Measurements from ENCODE around the gene AAK1. TPM values are rescaled to one million over a fixed set of nuclear protein-coding genes. Genes with fewer than 3 reads are reported as not detected.
"Not testable (repeated sequence)": the region's sequence is repeated elsewhere in the genome, so short reads cannot be mapped to it uniquely, and the experiment has no call there.

The AAK1 gene
- polyA plus RNA-seq, 1 donor, result 11.9 TPM

DNA sequence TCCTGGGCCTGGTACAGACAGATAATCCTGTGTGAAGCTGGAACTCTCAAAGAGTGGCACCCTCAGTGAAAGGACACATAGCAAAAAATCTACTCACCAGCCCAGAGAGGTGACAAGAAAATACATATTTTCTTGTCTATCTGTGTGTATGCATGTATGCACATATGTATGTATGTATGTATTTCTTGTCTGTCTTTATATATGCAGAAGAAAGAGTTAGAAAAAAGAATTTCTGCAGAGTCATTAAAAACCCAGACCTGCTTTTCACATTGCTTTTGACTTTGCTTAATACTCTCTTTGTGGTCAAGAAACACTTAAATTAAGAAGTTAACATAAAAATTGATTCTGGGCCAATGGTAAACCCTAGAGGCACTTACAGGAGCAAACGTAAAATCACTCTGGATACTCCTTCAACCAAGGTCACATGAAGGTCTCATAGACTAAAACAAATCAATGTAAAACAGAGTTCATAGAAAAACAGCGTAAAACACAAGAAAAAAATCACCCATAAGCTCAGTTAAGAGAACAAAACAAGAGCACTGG, 16.5 kb upstream of the AAK1 start:
- DNase-seq (ENCODE audit: low read depth), result no peak

DNA sequence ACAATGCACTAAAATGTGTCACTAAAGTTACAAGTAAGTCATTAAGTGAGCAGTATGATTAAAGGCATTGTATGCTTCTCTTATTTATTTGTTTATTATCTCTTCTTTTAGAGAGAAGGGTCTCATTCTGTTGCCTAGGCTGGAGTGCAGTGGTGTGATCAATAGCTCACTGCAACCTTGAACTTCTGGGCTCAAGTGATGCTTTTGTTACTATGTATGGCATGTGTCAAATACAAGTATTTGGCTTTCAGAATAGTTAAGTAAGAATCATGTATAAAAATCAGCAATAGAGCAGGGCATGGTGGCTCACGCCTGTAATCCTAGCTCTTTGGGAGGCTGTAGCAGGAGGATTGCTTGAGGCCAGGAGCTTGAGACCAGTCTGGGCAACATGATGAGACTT, 15.8 kb upstream of the AAK1 start:
- no peak for DNase-seq (ENCODE audit: low read depth)

- DNase-seq (ENCODE audit: low read depth), result no peak
These were observed 8.7 kb upstream of the AAK1 start for GRCh38 chr2:69652206-69652605.

DNA sequence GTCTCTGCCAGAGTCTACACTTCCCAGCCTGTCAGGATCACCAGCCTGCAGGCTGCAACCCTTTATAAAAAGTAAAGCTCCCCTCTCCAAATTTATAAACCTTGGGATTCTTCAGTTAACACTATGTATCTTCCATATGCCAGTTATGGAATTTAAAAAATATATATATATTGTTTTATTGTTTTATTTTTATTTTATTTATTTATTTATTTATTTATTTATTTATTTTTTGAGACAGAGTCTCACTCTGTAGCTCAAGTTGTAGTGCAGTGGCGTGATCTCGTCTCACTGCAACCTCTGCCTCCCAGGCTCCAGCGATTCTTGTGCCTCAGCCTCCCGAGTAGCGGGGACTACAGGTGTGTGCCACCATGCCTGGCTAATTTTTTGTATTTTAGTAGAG, 3.7 kb upstream of the AAK1 start:
- DNase-seq (ENCODE audit: low read depth), result not testable (repeated sequence)

- DNase-seq (ENCODE audit: low read depth), result no peak
These were observed 3.2 kb upstream of the AAK1 start for GRCh38 chr2:69646714-69647113.

- DNase-seq (ENCODE audit: low read depth), result no peak
These were observed 2.4 kb upstream of the AAK1 start for GRCh38 chr2:69645921-69646320.

GRCh38 chr2:69645031-69645431, 1.5 kb upstream of the AAK1 start:
- no peak for DNase-seq (ENCODE audit: low read depth)

DNA sequence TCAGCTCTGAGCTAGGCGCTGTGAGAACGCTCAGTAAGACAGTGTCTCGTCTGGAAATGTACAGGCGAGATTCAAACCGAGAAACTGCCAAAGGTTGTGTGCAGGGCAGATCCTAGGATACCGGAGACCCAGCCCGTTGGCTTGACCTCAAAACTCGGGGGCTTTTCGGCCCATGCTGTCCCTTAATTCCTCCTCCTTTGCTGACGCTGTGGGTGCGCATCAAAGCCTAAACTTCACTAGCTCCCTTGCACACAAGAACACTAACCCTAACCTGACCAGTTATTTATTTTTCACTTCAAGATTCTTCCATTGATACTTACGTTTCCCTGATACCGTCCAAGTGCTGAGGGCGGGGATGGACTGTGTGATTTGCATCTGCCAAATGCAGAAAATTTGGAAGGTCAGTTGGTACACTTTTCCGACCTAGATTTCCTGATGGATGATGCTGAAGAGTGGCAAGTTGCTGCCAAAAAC, 1.0 kb upstream of the AAK1 start:
- no peak for DNase-seq (ENCODE audit: low read depth)

DNA sequence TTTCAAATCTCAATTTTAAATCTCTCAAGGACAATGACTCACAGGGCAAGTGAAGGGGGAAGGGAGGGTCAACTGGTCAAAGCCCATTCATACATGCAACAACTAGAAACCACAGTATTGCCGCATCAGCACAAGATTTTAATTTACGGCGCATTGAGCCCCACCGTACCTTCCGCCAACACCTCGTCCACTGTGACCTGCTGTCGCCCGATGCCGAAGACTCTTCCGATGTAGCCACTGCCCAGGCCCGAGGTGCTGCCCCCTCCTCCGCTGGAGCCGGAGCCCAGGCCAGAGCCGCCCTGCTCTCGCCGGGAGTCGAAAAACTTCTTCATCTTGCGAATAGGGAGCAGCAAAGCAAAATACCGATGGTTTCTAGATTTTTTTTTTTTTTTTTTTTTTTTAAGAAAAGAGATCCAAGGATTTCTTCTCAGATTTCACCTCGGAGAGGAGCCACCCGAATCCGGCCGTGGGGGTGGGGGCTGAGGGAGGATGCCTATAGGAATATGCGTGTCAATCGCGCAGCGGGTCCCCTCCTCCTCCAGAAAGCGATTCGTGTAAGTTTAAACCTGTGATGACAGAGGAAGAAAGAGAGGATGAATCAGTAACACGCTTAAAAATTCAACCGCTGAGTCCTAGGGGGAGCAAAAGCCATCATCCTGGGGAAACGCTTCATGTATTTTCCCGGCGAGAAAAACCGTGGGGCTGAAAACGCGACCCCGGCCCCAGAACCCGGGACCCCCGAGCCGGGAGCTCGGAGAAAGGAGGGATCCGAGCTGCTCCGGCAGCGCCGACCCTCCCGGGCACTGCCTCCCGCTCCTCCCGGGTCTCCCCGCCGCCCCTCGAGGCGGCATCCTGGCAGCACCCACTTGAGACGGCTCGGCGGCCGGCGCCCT, 584 bp downstream of the AAK1 start:
- DNase-seq (ENCODE audit: low read depth), result no peak

DNA sequence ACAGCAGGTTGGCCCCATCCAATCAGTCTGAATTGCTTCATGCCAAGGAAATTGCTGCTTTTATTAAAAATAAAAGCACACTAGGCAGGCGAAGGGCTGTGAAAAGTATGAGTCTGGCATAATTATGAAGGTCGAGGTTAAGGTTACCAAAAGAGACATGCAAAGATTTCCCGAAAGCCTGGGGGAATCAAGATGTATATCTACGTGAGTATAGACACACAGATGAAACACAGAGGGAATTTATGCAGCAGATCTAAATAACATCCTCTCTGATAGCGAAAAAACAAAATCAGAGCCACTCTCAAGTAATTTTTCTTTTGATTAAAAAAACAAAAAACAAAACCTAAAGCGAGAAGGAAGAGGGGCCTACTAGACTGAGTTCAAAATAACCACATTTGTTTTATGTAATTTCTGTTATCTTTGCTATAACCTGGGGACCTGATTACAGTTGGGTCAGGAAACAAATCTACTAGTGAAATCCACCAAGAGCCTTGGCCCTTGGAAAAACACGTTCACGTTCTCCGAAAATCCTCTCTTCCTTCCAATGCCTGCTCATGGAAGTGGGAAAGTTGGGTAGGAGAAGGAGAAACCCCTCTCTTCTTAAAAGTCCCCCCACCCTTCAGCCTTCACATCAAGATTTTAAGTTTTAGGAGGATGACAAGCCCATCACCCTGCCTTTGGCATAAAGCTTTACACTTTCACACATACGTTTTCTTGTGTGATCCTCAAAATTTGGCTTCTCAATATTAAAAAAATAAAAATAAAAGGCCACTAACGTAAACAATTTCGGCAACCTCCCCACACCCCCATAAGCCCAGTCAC, 1.4 kb downstream of the AAK1 start:
- no peak for DNase-seq (ENCODE audit: low read depth)

DNA sequence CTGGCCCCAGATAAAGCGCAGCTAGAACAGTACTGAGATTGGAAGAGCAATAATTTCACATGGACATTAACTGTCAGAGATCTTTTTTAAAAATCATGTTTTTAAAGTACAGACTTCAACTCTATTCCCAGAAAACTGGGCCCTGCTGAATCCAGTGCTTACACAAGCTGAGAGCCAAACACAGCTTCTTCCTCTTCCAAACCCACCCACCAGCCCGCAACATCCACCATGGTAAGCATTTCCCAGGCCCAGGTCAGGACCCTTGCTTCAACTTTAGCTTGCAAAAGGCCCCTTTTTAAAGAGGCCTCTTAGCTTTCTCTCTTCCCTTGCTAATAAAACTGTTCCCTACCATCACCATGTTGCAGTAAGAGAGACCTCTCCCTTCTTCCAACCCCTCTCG, 2.1 kb downstream of the AAK1 start:
- DNase-seq (ENCODE audit: low read depth), result no peak

DNA sequence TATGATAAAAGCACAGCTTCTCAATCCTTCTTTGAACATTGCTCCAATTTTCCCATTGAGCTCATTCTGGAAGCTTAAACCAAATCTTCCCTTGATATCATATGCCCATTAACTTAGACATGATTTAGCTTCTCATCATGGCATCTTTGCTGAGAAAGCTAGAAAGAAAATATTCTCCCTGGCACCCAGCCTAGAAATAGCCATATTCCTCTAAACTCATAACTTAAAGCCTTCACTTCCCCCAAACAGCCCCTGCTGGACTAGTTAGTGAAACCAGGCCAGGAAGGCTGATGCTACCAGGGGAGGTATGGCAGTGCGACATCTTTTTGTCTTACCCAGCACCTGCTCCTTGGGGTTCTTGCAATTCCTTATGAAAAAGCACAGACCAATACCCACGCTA, 4.3 kb downstream of the AAK1 start:
- DNase-seq (ENCODE audit: low read depth), result no peak

DNA sequence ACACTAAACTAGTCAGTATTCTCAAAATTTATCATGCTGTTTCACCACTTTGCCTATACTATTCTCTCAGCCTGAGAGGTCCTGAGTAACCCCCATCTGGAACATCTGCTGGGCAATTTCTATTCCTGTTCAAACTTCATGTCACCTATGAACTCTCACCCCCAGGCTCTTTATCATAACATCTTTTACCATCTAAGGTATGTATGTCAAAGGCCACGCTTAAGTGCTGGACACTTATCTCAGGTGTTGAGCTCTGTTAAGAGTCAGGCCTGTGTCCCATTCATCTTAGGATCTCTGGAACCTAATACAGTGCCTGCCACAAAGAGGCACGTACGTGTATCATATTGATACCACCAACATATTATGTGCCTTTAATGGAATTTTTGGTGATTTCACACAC, 4.9 kb downstream of the AAK1 start:
- no peak for DNase-seq (ENCODE audit: low read depth)

DNA sequence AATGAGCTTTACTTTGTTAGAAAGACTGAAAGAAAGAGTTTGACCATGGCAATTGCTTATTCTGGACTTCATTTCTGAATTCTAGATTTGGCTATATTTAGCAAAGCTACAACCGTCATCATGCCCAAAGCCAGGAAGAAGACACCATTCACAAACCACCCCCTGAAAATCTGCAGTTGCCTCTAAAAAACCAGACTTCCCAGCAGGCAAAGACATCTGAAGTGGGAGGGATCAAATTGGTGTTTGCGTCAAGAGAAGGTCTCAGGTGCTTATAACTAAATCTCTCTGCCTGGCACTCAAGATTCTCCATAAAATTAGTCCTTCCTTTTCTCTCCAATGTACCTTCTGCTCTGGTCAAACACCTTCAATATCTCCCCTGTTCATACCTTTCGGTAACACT, 5.6 kb downstream of the AAK1 start:
- DNase-seq (ENCODE audit: low read depth), result no peak

- no peak for DNase-seq (ENCODE audit: low read depth)
These were observed 7.1 kb downstream of the AAK1 start for GRCh38 chr2:69636395-69636794.

- no peak for DNase-seq (ENCODE audit: low read depth)
These were observed 8.1 kb downstream of the AAK1 start for GRCh38 chr2:69635432-69635831.

- no peak for DNase-seq (ENCODE audit: low read depth)
These were observed 9.2 kb downstream of the AAK1 start for GRCh38 chr2:69634196-69634821.

- DNase-seq (ENCODE audit: low read depth), result no peak
These were observed 12.1 kb downstream of the AAK1 start for GRCh38 chr2:69631402-69631801.

GRCh38 chr2:69629921-69630608, 13.5 kb downstream of the AAK1 start:
- no peak for DNase-seq (ENCODE audit: low read depth)

GRCh38 chr2:69628325-69629021, 15.1 kb downstream of the AAK1 start:
- DNase-seq (ENCODE audit: low read depth), result no peak

Measured in forelimb muscle (tissue), 1 donor.